Retina (tissue), 1 donor: Measurements from ENCODE around the gene TBCB.
"Not testable (repeated sequence)": the region's sequence is repeated elsewhere in the genome, so short reads cannot be mapped to it uniquely, and the experiment has no call there.

Experiments
- DNase-seq: peaks from one replicate; pipeline ENCODE4 v3.0.0-alpha.2; 2016

The TBCB gene

GRCh38 chr19:36103040-36103626, 12.1 kb upstream of the TBCB start:
- no peak for DNase-seq

DNA sequence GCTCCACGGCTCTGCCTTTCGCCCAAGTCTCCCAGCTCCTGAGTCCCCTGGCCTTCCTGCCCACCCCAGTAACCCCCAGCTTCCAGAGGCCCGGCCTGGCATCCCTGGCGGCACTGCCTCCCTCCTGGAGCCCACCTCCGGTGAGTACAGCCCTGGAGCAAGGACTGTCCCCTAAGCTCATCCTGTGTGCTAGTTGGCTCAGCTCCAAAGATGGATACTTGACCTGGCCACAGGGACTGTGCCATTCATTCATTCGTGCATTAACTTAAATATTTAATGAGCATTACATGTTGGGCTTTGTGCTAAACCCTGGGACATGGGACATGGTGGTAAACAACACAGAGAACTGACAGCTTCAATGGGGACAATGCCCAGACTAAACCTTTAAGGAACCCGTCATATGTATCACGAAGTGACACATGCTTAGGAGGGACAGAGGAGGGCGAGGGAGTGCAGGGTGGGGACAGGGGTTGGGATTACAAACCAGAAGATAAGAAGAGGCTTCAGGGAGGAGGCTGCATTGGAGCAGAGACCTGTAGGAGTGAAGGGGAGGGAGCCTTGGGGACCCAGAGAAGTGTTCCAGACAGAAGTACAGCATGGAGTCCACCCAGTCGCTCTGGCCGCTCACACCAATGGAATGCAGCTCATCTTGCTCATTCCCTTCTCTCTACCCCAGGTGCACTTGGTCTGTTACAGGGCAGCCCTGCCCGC, 11.3 kb upstream of the TBCB start:
- no peak for DNase-seq

- no peak for DNase-seq
These were observed 8.8 kb upstream of the TBCB start for GRCh38 chr19:36106441-36106840.

DNA sequence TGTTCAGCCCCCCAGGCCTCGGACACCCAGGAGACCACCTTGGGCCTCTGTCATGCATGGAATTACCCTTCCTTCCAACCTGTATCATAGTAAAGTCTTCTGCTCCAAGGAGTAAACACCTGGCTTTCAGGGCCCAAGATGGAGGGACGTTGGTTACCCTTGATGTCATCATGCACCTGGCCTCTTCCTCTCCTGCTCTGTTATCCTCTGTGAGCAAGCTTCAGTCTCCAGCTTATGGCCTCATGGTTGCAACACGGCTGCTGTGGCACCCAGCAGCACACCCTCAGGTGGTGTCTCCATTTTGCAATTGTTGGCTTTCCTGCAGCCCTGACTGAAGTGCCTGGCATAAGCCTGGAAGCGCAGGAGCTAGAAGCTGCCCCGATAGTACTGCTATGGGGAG, 8.3 kb upstream of the TBCB start:
- DNase-seq, result no peak

DNA sequence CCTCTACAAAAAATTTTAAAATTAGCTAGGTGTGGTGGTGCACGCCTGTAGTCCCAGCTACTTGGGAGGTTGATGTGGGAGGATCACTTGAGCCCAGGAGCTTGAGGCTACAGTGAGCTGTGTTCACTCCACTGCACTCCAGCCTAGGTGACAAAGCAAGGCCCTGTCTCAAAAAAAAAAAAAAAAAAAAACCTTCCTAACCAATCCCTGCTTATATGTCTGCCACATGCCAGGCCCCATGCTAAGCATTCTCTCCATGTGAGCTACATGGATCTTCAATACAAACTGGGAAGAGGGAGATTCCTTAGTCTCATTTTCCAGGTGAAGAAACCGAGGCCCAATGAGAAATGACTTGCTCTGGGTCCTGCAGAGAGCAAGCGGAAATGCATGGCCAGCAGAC, 6.6 kb upstream of the TBCB start:
- no peak for DNase-seq

DNA sequence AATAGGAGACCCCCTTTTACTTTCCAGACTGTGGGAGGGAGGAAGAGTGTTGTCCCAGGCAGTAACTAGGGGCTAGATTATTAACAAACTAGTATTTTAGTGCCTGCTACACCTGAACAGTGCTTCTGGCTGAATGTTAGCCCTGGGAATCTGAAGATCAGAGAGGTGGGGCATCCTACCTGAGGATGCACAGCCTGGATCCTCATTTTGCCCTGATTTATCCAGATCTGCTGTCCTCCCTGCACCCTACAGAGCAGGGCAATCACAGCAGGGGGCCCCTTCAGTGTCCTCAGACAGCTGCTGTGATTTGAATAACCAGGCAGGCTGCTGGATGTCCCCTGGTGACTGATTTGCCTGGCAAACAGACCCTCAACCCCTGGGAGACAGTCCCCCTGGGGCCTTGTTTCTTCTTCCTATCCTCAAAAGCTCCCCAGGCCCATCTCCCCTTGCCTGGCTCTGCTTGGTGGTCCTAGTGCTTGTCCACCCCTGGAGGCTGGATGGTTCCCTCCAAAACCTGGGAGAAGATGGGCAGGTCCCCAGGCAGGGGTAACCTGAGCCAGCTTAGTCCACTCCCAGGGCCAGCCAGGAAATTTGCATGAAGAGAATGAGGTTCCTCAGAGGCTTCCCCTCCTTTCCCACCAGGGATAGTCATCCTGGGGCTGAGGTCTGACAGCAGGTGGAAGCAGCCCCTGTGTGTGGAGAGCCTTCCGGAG, 4.6 kb upstream of the TBCB start, which contains the start of gene OVOL3:
TSS of gene OVOL3 (plus strand) at position 657 of the 713 bp plus-strand sequence. CDS start 60 bp downstream, outside the sequence.
- DNase-seq, result no peak

DNA sequence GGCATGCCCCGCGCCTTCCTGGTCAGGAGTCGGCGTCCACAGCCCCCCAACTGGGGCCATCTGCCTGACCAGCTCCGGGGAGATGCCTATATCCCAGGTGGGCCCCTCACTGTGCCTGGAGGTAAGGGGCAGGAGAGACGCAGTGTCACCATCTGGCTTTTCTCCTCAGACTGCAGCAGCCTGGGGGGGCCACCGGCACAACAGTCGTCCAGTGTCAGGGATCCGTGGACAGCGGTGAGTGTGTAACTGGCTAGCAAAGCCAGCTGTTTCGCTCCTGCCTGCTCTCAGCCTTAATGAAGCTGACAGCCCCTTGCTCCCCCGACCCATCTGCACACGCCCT, 4.1 kb upstream of the TBCB start:
- DNase-seq, result no peak

DNA sequence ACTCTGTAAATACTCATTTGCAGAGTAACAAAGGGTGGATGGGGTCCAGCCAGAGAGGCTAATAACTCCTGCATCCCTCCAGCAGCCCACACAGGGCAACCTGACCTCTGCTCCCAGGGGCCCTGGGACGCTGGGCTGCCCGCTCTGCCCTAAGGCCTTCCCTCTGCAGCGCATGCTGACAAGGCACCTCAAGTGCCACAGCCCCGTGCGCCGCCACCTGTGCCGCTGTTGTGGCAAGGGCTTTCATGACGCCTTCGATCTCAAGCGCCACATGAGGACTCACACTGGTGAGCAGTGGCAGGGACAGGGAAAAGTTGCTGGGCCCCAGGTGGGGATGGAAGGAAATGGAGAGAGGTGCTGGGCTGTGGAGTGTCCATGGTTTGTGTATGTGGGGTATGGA, 2.6 kb upstream of the TBCB start:
- DNase-seq, result no peak

DNA sequence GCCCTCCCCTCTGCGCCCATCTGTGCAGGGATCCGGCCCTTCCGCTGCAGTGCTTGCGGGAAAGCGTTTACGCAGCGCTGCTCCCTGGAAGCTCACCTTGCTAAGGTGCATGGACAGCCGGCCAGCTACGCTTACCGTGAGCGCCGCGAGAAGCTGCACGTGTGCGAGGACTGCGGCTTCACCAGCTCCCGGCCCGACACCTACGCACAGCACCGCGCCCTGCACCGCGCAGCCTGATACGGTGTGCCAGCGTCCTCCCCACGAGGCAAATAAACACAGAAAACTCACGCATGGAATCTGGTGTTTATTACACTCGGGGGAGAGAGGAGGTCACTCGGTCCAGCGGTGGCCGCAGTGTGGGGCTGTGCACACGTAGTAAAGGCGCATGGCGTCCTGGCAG, 1.8 kb upstream of the TBCB start:
- no peak for DNase-seq

- peak; percentile 19 for DNase-seq
These were observed 1.2 kb upstream of the TBCB start for GRCh38 chr19:36113894-36114720.

DNA sequence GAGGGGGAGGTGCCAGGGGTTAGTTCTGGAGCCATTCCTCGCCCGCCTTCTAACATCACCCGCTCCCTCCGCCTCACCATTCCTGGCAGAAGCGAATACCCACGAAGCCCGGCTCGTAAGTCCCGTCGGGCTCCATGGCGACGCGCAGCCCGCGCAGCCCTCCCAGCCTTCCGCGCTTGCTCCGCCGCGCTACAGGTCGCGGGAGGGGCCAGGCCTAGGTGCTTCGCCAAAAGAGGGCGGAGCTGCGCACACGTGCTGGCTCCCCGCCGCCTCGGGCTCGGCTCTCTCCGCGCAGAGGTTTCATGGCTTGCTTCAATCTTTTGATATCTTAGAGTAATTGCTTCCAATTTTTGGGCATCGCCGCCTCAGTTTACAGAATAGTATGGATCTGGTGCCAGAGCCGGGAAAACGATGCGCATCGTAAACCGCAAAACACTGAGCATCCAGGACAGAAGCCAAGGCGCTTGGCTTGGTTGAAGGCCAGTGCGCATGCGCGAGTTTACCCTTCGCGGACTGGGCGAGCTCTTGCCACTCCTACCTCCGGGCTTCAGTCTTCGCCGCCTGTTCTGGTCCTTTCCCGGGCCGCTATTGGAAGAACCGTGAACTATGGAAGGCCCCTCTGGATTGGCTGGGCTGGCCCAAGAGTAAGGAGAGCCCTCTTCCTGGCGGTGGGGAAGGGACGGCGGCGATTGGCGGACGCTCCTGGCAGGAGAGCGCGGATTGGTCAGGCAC, 381 bp upstream of the TBCB start, which contains the start of gene POLR2I:
TSS of gene POLR2I (minus strand) at position 155 of the 732 bp plus-strand sequence. CDS start at position 136, 19 bp downstream.
- DNase-seq, result peak; percentile 99

- no peak for DNase-seq
These were observed 1.0 kb downstream of the TBCB start for GRCh38 chr19:36116344-36116637.

DNA sequence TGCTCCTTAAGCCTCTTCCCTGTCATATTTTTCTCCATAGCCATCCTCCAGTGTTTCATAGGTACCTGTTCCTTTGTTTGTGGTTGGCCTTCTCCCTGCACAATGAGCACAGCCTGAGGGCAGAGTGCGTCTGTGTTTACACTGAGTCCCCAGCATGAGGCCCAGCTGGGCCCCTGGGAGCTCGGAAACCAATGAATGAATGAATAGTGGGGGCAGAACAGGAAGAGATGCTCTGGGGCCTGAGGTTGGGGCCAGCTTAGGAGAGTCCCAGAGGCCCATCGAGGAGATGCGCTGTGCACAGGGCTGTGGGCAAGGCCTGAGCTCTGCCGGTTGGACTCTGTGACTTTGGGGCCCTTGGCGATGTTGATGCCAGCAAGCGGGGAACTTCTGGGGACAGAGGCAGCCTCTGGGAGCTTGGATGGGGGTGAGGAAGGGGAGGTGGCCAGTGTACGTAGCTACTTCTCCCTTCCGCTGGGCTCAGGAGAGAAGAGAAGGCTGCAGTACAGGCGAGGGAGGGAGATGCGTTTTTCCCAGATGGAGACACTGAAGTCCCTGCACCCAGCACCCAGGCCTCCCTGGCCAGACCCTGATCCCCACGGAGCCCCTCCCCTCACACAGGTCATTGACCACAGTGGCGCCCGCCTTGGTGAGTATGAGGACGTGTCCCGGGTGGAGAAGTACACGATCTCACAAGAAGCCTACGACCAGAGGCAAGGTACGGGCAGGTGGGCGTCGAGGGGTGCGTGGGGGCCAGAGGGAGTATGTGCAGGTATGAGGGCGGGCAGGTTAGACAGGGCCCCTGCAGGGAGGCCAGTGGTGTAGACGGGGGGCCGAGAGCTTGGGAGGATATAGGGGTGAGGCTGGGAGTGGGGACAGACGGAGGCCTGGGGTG, 5.1 kb downstream of the TBCB start:
- no peak for DNase-seq

GRCh38 chr19:36120984-36121358, 5.7 kb downstream of the TBCB start:
- DNase-seq, result no peak

- DNase-seq, result no peak
These were observed 6.3 kb downstream of the TBCB start for GRCh38 chr19:36121486-36122124.

DNA sequence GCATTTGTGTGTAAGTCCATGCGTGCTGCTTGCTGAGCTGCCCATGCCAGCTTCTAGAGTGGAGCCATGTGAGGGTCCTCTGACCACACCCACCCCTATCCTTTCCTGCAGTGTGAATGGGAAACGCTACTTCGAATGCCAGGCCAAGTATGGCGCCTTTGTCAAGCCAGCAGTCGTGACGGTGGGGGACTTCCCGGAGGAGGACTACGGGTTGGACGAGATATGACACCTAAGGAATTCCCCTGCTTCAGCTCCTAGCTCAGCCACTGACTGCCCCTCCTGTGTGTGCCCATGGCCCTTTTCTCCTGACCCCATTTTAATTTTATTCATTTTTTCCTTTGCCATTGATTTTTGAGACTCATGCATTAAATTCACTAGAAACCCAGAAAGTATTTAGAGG, 10.3 kb downstream of the TBCB start:
- no peak for DNase-seq

GRCh38 chr19:36128392-36128736, 13.1 kb downstream of the TBCB start:
- DNase-seq, result no peak

- DNase-seq, result not testable (repeated sequence)
These were observed 16.0 kb downstream of the TBCB start for GRCh38 chr19:36131221-36131620.

GRCh38 chr19:36134867-36135266, 19.6 kb downstream of the TBCB start:
- not testable (repeated sequence) for DNase-seq

DNA sequence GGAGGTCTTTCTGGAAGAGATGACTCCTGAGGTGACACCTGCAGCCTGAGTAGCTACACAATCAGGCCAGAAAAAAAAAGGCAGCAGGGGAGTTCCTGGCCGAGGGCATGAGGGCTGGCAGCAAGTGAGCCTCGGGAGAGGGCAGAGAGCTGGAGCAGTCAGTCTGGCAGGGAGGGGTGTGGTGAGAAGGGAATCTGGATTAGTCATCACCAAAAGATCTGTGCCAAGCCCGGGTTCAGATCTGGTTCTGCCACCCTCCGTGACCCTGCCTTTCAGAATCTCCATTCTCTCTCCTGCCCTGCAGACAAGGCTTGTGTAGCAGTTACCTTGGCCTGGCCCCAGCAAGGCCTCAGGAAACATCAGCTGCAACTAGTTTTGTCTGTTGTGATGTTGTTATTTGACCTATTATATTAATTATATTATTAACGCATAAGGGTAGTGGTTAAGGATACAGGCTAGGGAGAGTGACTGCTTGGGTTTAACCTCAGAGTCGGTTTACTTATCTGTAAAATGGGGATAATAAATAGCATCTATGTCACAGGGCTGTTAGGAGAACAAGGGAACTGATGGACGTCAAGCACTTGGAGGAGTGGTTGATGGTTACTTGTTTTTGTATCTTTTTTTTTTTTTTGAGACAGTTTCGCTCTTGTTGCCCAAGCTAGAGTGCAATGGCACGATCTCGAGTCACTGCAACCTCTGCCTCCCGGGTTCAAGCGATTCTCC, 21.9 kb downstream of the TBCB start:
- no peak for DNase-seq

DNA sequence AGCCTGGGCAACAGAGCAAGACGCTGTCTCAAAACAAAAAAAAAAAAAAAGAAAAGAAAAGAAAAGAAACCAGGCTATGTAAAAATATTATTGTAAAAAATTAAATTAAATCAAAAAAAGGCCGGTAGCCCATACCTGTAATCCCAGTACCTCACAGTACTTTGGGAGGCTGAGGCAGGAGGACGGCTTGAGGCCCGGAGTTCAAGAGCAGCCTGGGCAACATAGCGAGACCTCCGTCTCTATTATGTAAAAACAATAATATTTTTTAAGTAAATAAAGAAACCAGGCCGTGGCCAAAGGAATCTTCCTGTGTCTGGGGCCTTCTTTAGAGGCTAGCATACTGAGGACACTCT, 23.8 kb downstream of the TBCB start:
- no peak for DNase-seq
